ENCODE data around the gene CPA1. TPM values are rescaled to one million over a fixed set of nuclear protein-coding genes. Genes with fewer than 3 reads are reported as not detected.

Gene CPA1
- polyA plus RNA-seq, 4 donors: 0.28 to 12.7 (median 8.9) TPM

GRCh38 chr7:130400120-130400572, 19.9 kb downstream of the CPA1 start:
- WGBS, 3 donors: 80 to 93% (median 92%) methylated on average over 4 of the region's 4 CpGs
- FAIRE-seq (no peak), DNase-seq (no peak)
- Histone ChIP-seq H3K27me3 (ENCODE audit: control insufficient read depth in 3 of 3, insufficient read depth in 3 of 3, low read length in 3 of 3) (no peaks in the 10 kb centered on the region), H3K36me3 (ENCODE audit: control insufficient read depth in 3 of 3, insufficient read depth in 2 of 3, low read depth in 1 of 3, low read length in 3 of 3) (peaks cover 0 to 14% (median 0%) of the 10 kb centered on the region in 3 donors), H3K4me3 (ENCODE audit: low read depth in 1 of 3, low read length in 3 of 3) (no peak overlapping the region), H3K9me3 (ENCODE audit: control insufficient read depth in 2 of 2, insufficient read depth in 1 of 2, low read depth in 1 of 2, low read length in 1 of 2) (no peaks in the 10 kb centered on the region), H3K27ac (ENCODE audit: low read depth in 1 of 3, low read length in 2 of 3) (no peak overlapping the region), H3K4me1 (ENCODE audit: control insufficient read depth in 3 of 3, insufficient read depth in 2 of 3, low read depth in 1 of 3, low read length in 2 of 3) (peaks cover 0 to 19% (median 0%) of the 10 kb centered on the region in 3 donors)

DNA sequence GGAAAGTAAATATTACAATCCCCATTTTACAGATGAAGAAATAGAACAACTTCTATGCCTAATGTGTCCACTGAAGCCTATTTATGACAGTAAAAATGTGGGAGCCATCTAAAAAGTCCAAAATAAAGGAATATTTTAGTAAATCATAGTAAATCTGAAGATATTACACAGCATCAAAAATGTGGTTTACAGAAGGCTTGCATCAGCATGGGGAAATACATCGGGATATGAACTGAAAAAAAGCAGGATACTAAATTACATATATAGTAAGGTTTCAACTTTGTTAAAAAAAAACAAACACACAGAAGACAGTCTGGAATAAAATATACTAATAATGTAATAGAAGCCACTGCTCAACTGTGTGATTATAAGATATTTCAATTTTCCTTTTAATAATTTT, 20.8 kb downstream of the CPA1 start:
- H3K27ac ChIP-seq (ENCODE audit: low read depth in 1 of 3, low read length in 2 of 3): no peak overlapping the region
- 90 to 97% (median 90%) methylated on average over 1 of the region's 1 CpG for WGBS, 3 donors
- H3K36me3 ChIP-seq (ENCODE audit: control insufficient read depth in 3 of 3, insufficient read depth in 2 of 3, low read depth in 1 of 3, low read length in 3 of 3): peaks cover 0 to 14% (median 0%) of the 10 kb centered on the region in 3 donors
- no peak overlapping the region for H3K4me3 ChIP-seq (ENCODE audit: low read depth in 1 of 3, low read length in 3 of 3)
- H3K4me1 ChIP-seq (ENCODE audit: control insufficient read depth in 3 of 3, insufficient read depth in 2 of 3, low read depth in 1 of 3, low read length in 2 of 3): peaks cover 0 to 23% (median 0%) of the 10 kb centered on the region in 3 donors
- no peaks in the 10 kb centered on the region for H3K27me3 ChIP-seq (ENCODE audit: control insufficient read depth in 3 of 3, insufficient read depth in 3 of 3, low read length in 3 of 3)
- no peak for FAIRE-seq
- DNase-seq: no peak
- H3K9me3 ChIP-seq (ENCODE audit: control insufficient read depth in 2 of 2, insufficient read depth in 1 of 2, low read depth in 1 of 2, low read length in 1 of 2): no peaks in the 10 kb centered on the region

DNA sequence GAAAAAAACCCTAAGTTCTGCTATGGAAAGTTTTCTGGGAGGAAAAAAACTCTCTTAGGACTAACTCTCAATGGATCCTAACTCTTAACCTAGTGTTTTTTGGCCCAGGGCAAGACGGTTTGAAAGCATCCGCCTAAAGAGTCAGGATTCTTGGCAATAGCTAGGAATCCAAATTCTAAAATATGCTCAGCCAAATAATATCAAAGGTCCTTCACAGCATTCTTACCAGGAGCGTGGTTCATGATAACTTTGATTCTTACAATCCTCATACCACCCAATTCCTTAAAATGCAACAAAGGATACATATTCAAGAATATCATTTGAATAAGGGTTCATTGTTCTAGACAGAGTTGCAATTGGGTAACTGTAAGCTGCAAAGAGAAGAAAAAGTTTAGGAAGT, 21.3 kb downstream of the CPA1 start:
- Histone ChIP-seq H3K27ac (ENCODE audit: low read depth in 1 of 3, low read length in 2 of 3) (no peak overlapping the region), H3K4me3 (ENCODE audit: low read depth in 1 of 3, low read length in 3 of 3) (no peak overlapping the region), H3K9me3 (ENCODE audit: control insufficient read depth in 2 of 2, insufficient read depth in 1 of 2, low read depth in 1 of 2, low read length in 1 of 2) (no peaks in the 10 kb centered on the region), H3K36me3 (ENCODE audit: control insufficient read depth in 3 of 3, insufficient read depth in 2 of 3, low read depth in 1 of 3, low read length in 3 of 3) (peaks cover 0 to 14% (median 0%) of the 10 kb centered on the region in 3 donors), H3K27me3 (ENCODE audit: control insufficient read depth in 3 of 3, insufficient read depth in 3 of 3, low read length in 3 of 3) (no peaks in the 10 kb centered on the region), H3K4me1 (ENCODE audit: control insufficient read depth in 3 of 3, insufficient read depth in 2 of 3, low read depth in 1 of 3, low read length in 2 of 3) (peaks cover 0 to 22% (median 0%) of the 10 kb centered on the region in 3 donors)
- FAIRE-seq (no peak), DNase-seq (no peak)
- WGBS, 3 donors: 84 to 95% (median 92%) methylated on average over 3 of the region's 3 CpGs

DNA sequence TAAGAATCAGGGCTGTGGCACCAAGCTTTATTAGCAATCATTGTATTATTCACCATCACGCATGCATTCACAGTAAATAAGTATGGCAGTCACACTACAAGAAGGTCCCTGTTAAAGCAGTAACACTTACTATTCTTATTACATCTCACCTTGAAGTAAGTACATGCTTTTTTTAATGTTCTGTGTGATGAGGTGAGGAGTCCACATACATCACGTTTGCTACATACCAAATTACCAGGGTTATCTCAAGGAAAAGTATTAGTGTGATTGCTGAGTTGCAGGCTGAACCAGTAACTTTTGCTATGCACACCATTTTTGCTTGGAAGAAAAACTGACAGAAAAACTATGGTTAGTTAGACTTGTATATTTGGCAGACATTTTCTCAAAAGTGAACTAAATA, 24.7 kb downstream of the CPA1 start:
- DNase-seq (peak in 1 of 2 donors; percentile 52), FAIRE-seq (no peak)

DNA sequence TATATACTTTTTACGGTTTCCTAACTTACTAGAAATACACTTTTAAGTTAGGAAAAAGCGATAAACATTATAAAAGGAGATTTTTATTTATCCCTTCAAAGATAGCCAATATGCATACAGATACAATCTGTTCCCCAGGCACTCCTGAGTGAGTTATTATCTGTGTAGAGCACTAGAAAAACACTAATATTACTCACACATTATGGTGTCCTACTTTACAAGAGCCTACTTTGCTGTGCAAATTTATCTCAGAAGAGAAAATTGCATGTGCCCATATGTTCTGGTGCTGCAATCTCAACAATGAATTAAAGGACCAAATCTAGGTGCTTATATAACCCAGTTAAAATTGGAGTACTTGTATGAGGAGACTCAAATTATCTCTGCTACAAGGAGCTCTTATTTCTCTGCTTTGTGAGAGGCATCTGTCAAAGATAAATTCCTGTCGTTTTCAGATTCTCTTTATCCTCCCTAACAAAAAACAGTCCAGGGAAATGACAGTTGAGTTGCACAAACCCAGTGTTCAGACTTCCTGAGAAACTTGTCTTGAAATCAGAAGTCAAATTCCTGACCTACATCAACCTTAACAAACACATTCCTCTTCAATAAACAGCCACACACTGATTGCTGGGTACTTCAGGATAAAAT, 28.9 kb downstream of the CPA1 start:
- Histone ChIP-seq H3K4me1 (ENCODE audit: control insufficient read depth in 3 of 3, insufficient read depth in 2 of 3, low read depth in 1 of 3, low read length in 2 of 3) (peaks cover 0 to 11% (median 0%) of the 10 kb centered on the region in 3 donors), H3K9me3 (ENCODE audit: control insufficient read depth in 2 of 2, insufficient read depth in 1 of 2, low read depth in 1 of 2, low read length in 1 of 2) (no peaks in the 10 kb centered on the region), H3K36me3 (ENCODE audit: control insufficient read depth in 3 of 3, insufficient read depth in 2 of 3, low read depth in 1 of 3, low read length in 3 of 3) (no peaks in the 10 kb centered on the region), H3K4me3 (ENCODE audit: low read depth in 1 of 3, low read length in 3 of 3) (no peak overlapping the region), H3K27ac (ENCODE audit: low read depth in 1 of 3, low read length in 2 of 3) (no peak overlapping the region), H3K27me3 (ENCODE audit: control insufficient read depth in 3 of 3, insufficient read depth in 3 of 3, low read length in 3 of 3) (no peaks in the 10 kb centered on the region)
- DNase-seq (no peak), FAIRE-seq (no peak)
- 65 to 84% (median 83%) methylated on average over 3 of the region's 3 CpGs for WGBS, 3 donors

More for the DNA sequence above, 24.7 kb downstream of the CPA1 start:
- 78 to 81% (median 80%) methylated on average over 2 of the region's 2 CpGs for WGBS, 3 donors
- Histone ChIP-seq H3K4me1 (ENCODE audit: control insufficient read depth in 3 of 3, insufficient read depth in 2 of 3, low read depth in 1 of 3, low read length in 2 of 3) (peaks cover 0 to 11% (median 0%) of the 10 kb centered on the region in 3 donors), H3K4me3 (ENCODE audit: low read depth in 1 of 3, low read length in 3 of 3) (no peak overlapping the region), H3K27me3 (ENCODE audit: control insufficient read depth in 3 of 3, insufficient read depth in 3 of 3, low read length in 3 of 3) (no peaks in the 10 kb centered on the region), H3K27ac (ENCODE audit: low read depth in 1 of 3, low read length in 2 of 3) (peak overlapping the region in 1 of 3 donors; percentile 6), H3K36me3 (ENCODE audit: control insufficient read depth in 3 of 3, insufficient read depth in 2 of 3, low read depth in 1 of 3, low read length in 3 of 3) (peaks cover 0 to 10% (median 0%) of the 10 kb centered on the region in 3 donors), H3K9me3 (ENCODE audit: control insufficient read depth in 2 of 2, insufficient read depth in 1 of 2, low read depth in 1 of 2, low read length in 1 of 2) (no peaks in the 10 kb centered on the region)

DNA sequence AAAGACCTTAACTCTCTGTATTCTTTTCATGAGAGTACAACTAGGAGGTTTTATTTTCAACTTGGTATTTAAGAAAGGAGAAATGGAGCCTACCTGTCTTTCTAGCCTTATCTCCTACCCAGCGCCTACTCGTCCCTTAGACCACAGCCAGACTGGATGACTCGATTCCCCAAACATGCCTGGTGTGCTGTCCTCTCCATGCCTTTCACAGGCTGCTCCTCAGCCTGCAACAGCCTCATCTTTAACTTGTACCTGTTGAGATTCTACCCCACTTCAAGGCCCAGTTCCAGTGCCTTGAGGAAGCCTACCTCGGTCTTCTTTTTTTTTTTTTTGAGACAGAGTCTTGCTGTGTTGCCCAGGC, 29.4 kb downstream of the CPA1 start:
- 94 to 96% (median 95%) methylated on average over 4 of the region's 4 CpGs for WGBS, 3 donors
- no peaks in the 10 kb centered on the region for H3K27me3 ChIP-seq (ENCODE audit: control insufficient read depth in 3 of 3, insufficient read depth in 3 of 3, low read length in 3 of 3)
- H3K27ac ChIP-seq (ENCODE audit: low read depth in 1 of 3, low read length in 2 of 3): no peak overlapping the region
- DNase-seq (no peak), FAIRE-seq (no peak)
- no peaks in the 10 kb centered on the region for H3K36me3 ChIP-seq (ENCODE audit: control insufficient read depth in 3 of 3, insufficient read depth in 2 of 3, low read depth in 1 of 3, low read length in 3 of 3)
- no peaks in the 10 kb centered on the region for H3K9me3 ChIP-seq (ENCODE audit: control insufficient read depth in 2 of 2, insufficient read depth in 1 of 2, low read depth in 1 of 2, low read length in 1 of 2)
- H3K4me1 ChIP-seq (ENCODE audit: control insufficient read depth in 3 of 3, insufficient read depth in 2 of 3, low read depth in 1 of 3, low read length in 2 of 3): peaks cover 0 to 7% (median 0%) of the 10 kb centered on the region in 3 donors
- H3K4me3 ChIP-seq (ENCODE audit: low read depth in 1 of 3, low read length in 3 of 3): no peak overlapping the region

- WGBS, 3 donors: 72 to 90% (median 90%) methylated on average over 4 of the region's 4 CpGs
- no peak for FAIRE-seq
- Histone ChIP-seq H3K4me3 (ENCODE audit: low read depth in 1 of 3, low read length in 3 of 3) (no peak overlapping the region), H3K27ac (ENCODE audit: low read depth in 1 of 3, low read length in 2 of 3) (no peak overlapping the region), H3K36me3 (ENCODE audit: control insufficient read depth in 3 of 3, insufficient read depth in 2 of 3, low read depth in 1 of 3, low read length in 3 of 3) (no peaks in the 10 kb centered on the region), H3K9me3 (ENCODE audit: control insufficient read depth in 2 of 2, insufficient read depth in 1 of 2, low read depth in 1 of 2, low read length in 1 of 2) (no peaks in the 10 kb centered on the region), H3K27me3 (ENCODE audit: control insufficient read depth in 3 of 3, insufficient read depth in 3 of 3, low read length in 3 of 3) (no peaks in the 10 kb centered on the region), H3K4me1 (ENCODE audit: control insufficient read depth in 3 of 3, insufficient read depth in 2 of 3, low read depth in 1 of 3, low read length in 2 of 3) (no peaks in the 10 kb centered on the region)
- DNase-seq: no peak
Observed at GRCh38 chr7:130410868-130411541, 30.7 kb downstream of the CPA1 start.

DNA sequence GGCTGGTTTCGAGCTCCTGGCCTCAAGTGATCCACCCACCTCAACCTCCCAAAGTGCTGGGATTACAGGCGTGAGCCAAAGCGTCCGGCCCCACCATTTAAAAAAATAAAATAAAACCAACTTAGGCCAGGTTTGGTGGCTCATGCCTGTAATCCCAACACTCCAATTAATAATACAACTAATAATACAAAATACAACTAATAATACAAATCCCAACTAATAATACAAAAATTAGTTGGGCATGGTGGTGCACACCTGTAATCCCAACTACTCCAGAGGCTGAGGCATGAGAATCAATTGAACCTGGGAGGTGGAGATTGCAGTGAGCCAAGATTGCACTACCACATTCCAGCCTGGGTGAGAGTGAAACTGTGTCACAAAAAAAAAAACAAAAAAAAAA, 32.9 kb downstream of the CPA1 start:
- Histone ChIP-seq H3K4me3 (ENCODE audit: low read depth in 1 of 3, low read length in 3 of 3) (no peak overlapping the region), H3K9me3 (ENCODE audit: control insufficient read depth in 2 of 2, insufficient read depth in 1 of 2, low read depth in 1 of 2, low read length in 1 of 2) (no peaks in the 10 kb centered on the region), H3K36me3 (ENCODE audit: control insufficient read depth in 3 of 3, insufficient read depth in 2 of 3, low read depth in 1 of 3, low read length in 3 of 3) (no peaks in the 10 kb centered on the region), H3K27ac (ENCODE audit: low read depth in 1 of 3, low read length in 2 of 3) (no peak overlapping the region), H3K27me3 (ENCODE audit: control insufficient read depth in 3 of 3, insufficient read depth in 3 of 3, low read length in 3 of 3) (no peaks in the 10 kb centered on the region), H3K4me1 (ENCODE audit: control insufficient read depth in 3 of 3, insufficient read depth in 2 of 3, low read depth in 1 of 3, low read length in 2 of 3) (no peaks in the 10 kb centered on the region)
- FAIRE-seq (no peak), DNase-seq (no peak)
- 95 to 98% (median 97%) methylated on average over 4 of the region's 4 CpGs for WGBS, 3 donors

All from small intestine (tissue), 7 donors.